Endodermal cell (in vitro differentiated cells): ENCODE results near the gene VSTM4. TPM values are rescaled to one million over a fixed set of nuclear protein-coding genes. Genes with fewer than 3 reads are reported as not detected.

Experiments used
- DNase-seq: peaks from one replicate; pipeline ENCODE4 v3.0.0-alpha.2; 2017
- H3K27ac ChIP-seq: 2 replicates; pipeline ENCODE4 v1.5.1; 2013; ENCODE audit warnings: mild to moderate bottlenecking, low read depth, low read length, moderate library complexity
- H3K27me3 ChIP-seq: 2 replicates; pipeline ENCODE4 v1.6.1; 2013; ENCODE audit warnings: mild to moderate bottlenecking, low read length, moderate library complexity; ENCODE audit not compliant: insufficient read depth, control insufficient read depth, poor library complexity, severe bottlenecking
- H3K36me3 ChIP-seq: 2 replicates; pipeline ENCODE4 v1.7.0; 2013; ENCODE audit warnings: mild to moderate bottlenecking, low read length, moderate library complexity; ENCODE audit not compliant: control insufficient read depth, insufficient read depth
- H3K4me1 ChIP-seq: one replicate; pipeline ENCODE4 v1.7.0; 2013; ENCODE audit warnings: low read length; ENCODE audit not compliant: control insufficient read depth, insufficient read depth
- H3K4me3 ChIP-seq: 2 replicates; pipeline ENCODE4 v1.5.1; 2013; ENCODE audit warnings: mild to moderate bottlenecking, low read length, moderate library complexity
- H3K9ac ChIP-seq: 2 replicates; pipeline ENCODE4 v1.6.1; 2013; ENCODE audit warnings: mild to moderate bottlenecking, low read length, moderate library complexity; ENCODE audit not compliant: poor library complexity, severe bottlenecking; ENCODE audit errors: extremely low read depth
- H3K9me3 ChIP-seq: 2 replicates; pipeline ENCODE4 v1.6.1; 2013; ENCODE audit warnings: mild to moderate bottlenecking, low read length, moderate library complexity; ENCODE audit not compliant: control insufficient read depth
- H3K27ac Mint-ChIP-seq: 2 replicates; pipeline ENCODE4 v1.8.0; 2020; ENCODE audit warnings: mixed read lengths
- H3K27me3 Mint-ChIP-seq: 2 replicates; pipeline ENCODE4 v1.8.0; 2021; ENCODE audit warnings: mild to moderate bottlenecking, mixed read lengths; ENCODE audit not compliant: insufficient read depth
- H3K36me3 Mint-ChIP-seq: 2 replicates; pipeline ENCODE4 v1.8.0; 2020; ENCODE audit warnings: low read depth, mixed read lengths
- H3K4me1 Mint-ChIP-seq: 2 replicates; pipeline ENCODE4 v1.8.0; 2020; ENCODE audit warnings: mixed read lengths
- H3K4me3 Mint-ChIP-seq: 2 replicates; pipeline ENCODE4 v1.8.0; 2020; ENCODE audit warnings: mild to moderate bottlenecking, moderate library complexity, mixed read lengths
- H3K9me3 Mint-ChIP-seq: 2 replicates; pipeline ENCODE4 v1.8.0; 2020; ENCODE audit warnings: mild to moderate bottlenecking, mixed read lengths
- WGBS, 2 experiments: methylation state at CpG; one replicate each; pipeline versions ENCODE4 v1.1.5 to v1.1.7; 2013; ENCODE audit warnings: missing lambda C conversion rate in 2 of 2, mixed read lengths in 1 of 2; ENCODE audit not compliant: insufficient coverage in 1 of 2, insufficient read length in 1 of 2; 5-methylcytosine and 5-hydroxymethylcytosine counted together
- total RNA-seq, 2 donors: library from RNA; stranded (reverse); fragmentation: NEBNext Ultra II Directional in 1 of 2; extraction: Animal tissue kit (Norgen Biotek cat#: 25700) in 1 of 2; gene quantifications; 2 replicates in 1 of 2; 3 replicates in 1 of 2; pipeline ENCODE4 v1.2.1, GENCODE V29; 2021
- TF ChIP-seq, protein P1 (sequence below): fragments of 200-600 bp; sonication (generic); conservative IDR thresholded peaks from 2 replicates; pipeline ENCODE4 v1.5.0; 2021; ENCODE audit warnings: antibody characterized with exemption, mild to moderate bottlenecking

The VSTM4 gene
- total RNA-seq, 2 donors from 2014 or later, result 0.51 to 0.77 TPM

DNA sequence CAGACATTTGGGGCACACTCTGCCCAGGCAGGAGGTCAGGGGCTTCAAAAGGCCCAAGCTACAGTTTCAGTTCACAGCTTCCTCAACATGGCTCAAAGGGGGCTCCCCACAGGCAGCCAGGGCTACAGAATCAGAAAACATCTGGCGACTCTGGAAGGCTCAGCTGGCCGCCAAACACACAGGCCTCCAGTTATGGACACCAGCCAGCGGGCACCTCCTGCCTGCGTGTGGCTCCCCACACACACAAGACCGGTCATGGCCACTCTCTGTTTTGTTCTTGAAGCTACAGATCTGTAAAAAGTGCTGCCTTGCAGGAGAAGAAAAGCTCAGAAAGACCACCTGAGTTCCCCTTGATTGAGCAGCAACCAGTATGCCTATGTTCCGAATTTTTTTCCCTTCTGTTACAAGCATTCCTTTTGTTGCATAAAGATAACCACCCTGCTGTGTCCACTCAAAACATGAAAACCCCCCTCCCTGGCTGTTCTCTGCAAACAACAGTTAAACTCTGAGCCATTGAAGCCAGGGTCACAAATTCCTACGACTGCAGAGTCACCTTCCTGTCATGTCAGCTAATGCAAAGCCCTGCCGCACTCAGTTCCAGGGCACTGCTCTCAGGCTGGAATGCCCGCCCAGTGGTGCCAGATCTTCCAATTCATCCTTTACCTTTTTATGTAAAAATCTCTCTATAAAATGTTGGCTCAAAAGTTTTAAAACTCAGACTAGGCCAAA, 33.6 kb downstream of the VSTM4 start:
- H3K36me3 ChIP-seq, result no peaks in the 10 kb centered on the region
- Mint-ChIP-seq H3K27ac (peak overlapping the region; percentile 42), H3K4me3 (no peak overlapping the region), H3K36me3 (no peaks in the 10 kb centered on the region), H3K4me1 (peaks cover 7% of the 10 kb centered on the region), H3K27me3 (peaks cover 12% of the 10 kb centered on the region), H3K9me3 (peaks cover 6% of the 10 kb centered on the region)
- peaks cover 8% of the 10 kb centered on the region for H3K27me3 ChIP-seq
- peak; percentile 64 for DNase-seq
- WGBS, 2 experiments, result 53 to 65% methylated on average over 6 to 9 of the region's 9 CpGs
- TF ChIP-seq, protein P1, sequence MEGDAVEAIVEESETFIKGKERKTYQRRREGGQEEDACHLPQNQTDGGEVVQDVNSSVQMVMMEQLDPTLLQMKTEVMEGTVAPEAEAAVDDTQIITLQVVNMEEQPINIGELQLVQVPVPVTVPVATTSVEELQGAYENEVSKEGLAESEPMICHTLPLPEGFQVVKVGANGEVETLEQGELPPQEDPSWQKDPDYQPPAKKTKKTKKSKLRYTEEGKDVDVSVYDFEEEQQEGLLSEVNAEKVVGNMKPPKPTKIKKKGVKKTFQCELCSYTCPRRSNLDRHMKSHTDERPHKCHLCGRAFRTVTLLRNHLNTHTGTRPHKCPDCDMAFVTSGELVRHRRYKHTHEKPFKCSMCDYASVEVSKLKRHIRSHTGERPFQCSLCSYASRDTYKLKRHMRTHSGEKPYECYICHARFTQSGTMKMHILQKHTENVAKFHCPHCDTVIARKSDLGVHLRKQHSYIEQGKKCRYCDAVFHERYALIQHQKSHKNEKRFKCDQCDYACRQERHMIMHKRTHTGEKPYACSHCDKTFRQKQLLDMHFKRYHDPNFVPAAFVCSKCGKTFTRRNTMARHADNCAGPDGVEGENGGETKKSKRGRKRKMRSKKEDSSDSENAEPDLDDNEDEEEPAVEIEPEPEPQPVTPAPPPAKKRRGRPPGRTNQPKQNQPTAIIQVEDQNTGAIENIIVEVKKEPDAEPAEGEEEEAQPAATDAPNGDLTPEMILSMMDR, result no peak
- no peak overlapping the region for H3K4me3 ChIP-seq
- H3K9me3 ChIP-seq, result peaks cover 10% of the 10 kb centered on the region
- H3K4me1 ChIP-seq, result no peaks in the 10 kb centered on the region
- H3K9ac ChIP-seq, result no peak overlapping the region
- peak overlapping the region; percentile 36 for H3K27ac ChIP-seq

DNA sequence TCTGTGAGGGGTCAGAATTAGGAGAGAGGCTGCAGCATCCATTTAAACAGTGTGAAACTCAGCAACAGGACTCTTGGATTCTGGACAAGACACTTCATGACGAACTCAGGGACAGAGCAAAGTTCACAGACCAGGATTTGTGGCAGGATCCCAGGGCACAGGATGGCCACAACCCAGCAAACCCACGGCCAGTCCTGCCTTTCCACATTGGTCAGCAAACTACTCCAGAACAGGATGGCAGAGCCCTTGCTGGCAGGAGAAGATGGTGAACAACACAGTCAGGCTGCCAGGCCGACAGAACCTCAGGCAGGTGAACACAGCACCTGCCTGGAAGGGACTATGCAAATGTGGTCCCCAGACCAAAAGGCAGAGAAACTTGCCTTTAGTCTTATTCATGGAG, 34.4 kb downstream of the VSTM4 start:
- Mint-ChIP-seq H3K27ac (no peak overlapping the region), H3K36me3 (no peaks in the 10 kb centered on the region), H3K4me3 (no peak overlapping the region), H3K4me1 (peaks cover 7% of the 10 kb centered on the region), H3K9me3 (no peaks in the 10 kb centered on the region), H3K27me3 (peaks cover 14% of the 10 kb centered on the region)
- Histone ChIP-seq H3K9me3 (peaks cover 3% of the 10 kb centered on the region), H3K9ac (no peak overlapping the region), H3K36me3 (no peaks in the 10 kb centered on the region), H3K4me3 (no peak overlapping the region), H3K27ac (no peak overlapping the region), H3K27me3 (peaks cover 8% of the 10 kb centered on the region), H3K4me1 (no peaks in the 10 kb centered on the region)
- peak; percentile 33 for DNase-seq
- WGBS, 2 experiments, result 83 to 97% methylated on average over 3 of the region's 3 CpGs
- TF ChIP-seq, protein P1, result no peak

DNA sequence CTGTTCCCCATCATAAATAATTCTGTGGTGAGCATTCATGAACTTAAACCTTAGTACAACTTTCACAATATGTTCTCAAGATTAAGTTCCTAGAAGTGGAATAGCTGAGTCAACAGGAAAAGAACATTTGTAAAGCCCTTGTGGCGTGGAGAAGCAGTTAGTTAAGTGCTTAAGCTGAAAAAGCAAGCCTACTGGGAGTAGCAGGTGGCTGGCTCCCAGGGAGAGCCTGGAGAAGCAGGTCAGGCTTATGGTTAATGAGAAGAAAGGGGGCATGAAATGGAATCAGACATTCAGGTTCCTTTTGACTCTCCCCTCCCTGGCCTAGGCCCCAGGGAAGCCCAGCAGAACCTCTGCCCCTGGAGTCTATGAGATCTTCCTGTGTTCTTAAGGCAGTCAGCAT, 35.3 kb downstream of the VSTM4 start:
- TF ChIP-seq, protein P1, result no peak
- Mint-ChIP-seq H3K27ac (no peak overlapping the region), H3K4me3 (no peak overlapping the region), H3K4me1 (peaks cover 7% of the 10 kb centered on the region), H3K9me3 (no peaks in the 10 kb centered on the region), H3K27me3 (peaks cover 15% of the 10 kb centered on the region), H3K36me3 (no peaks in the 10 kb centered on the region)
- Histone ChIP-seq H3K36me3 (no peaks in the 10 kb centered on the region), H3K27ac (no peak overlapping the region), H3K4me1 (no peaks in the 10 kb centered on the region), H3K9me3 (no peaks in the 10 kb centered on the region), H3K27me3 (peaks cover 8% of the 10 kb centered on the region), H3K9ac (no peak overlapping the region), H3K4me3 (no peak overlapping the region)
- DNase-seq, result peak; percentile 41
- 81% methylated on average over 1 of the region's 1 CpG; no CpG with 5 or more reads in 1 of the 2 experiments for WGBS, 2 experiments
